ENCODE results near the gene PSMB2.

PSMB2 gene

GRCh38 chr1:35622510-35623178 lies 18.7 kb downstream of the PSMB2 start:
- H3K4me1 ChIP-seq (ENCODE audit: insufficient read depth, low read length), result no peaks in the 10 kb centered on the region
- H3K4me3 ChIP-seq (ENCODE audit: low read depth in 1 of 2, low read length in 2 of 2), result no peak overlapping the region
- no peak overlapping the region for H3K4me2 ChIP-seq (ENCODE audit: insufficient read depth, low read length)
- no peak overlapping the region for H3K9ac ChIP-seq (ENCODE audit: low read depth, low read length)
- no peaks in the 10 kb centered on the region for H3K27me3 ChIP-seq (ENCODE audit: insufficient read depth, low read length, poor library complexity)
- H3K79me2 ChIP-seq (ENCODE audit: insufficient read depth, low read length), result peaks cover 98% of the 10 kb centered on the region
- no peak overlapping the region for H2AFZ ChIP-seq (ENCODE audit: low read depth, low read length)
- peaks cover 66% of the 10 kb centered on the region; the same call in 1 of the 2 replicates for H4K20me1 ChIP-seq (ENCODE audit: insufficient read depth, low read length)
- no peak for ATAC-seq (ENCODE audit: insufficient read depth, low read depth)
- H3K36me3 ChIP-seq (ENCODE audit: insufficient read depth, low read length), result peaks cover 88% of the 10 kb centered on the region
- no peak overlapping the region for H3K27ac ChIP-seq (ENCODE audit: low read length)
- no peak for TF ChIP-seq CTCF (IDR thresholded peaks at IDR 0.05; ENCODE audit: borderline replicate concordance, extremely low read depth, low read length, poor library complexity, severe bottlenecking)
- no peak for TF ChIP-seq EZH2 (IDR thresholded peaks at IDR 0.05; ENCODE audit: borderline replicate concordance, low read depth, low read length, severe bottlenecking)
- H3K9me3 ChIP-seq (ENCODE audit: insufficient read depth, low read length, severe bottlenecking), result no peaks in the 10 kb centered on the region
- no peak for DNase-seq

GRCh38 chr1:35619237-35620121 lies 21.8 kb downstream of the PSMB2 start:
- H4K20me1 ChIP-seq (ENCODE audit: insufficient read depth, low read length), result peaks cover 73% of the 10 kb centered on the region; the same call in 1 of the 2 replicates

GRCh38 chr1:35615440-35615839 lies 25.9 kb downstream of the PSMB2 start:
- H2AFZ ChIP-seq (ENCODE audit: low read depth, low read length), result no peak overlapping the region
- no peaks in the 10 kb centered on the region for H3K9me3 ChIP-seq (ENCODE audit: insufficient read depth, low read length, severe bottlenecking)
- H3K4me2 ChIP-seq (ENCODE audit: insufficient read depth, low read length), result no peak overlapping the region
- no peak overlapping the region for H3K27ac ChIP-seq (ENCODE audit: low read length)
- ATAC-seq (ENCODE audit: insufficient read depth, low read depth) (no peak), DNase-seq (no peak)
- TF ChIP-seq EZH2 (IDR thresholded peaks at IDR 0.05; ENCODE audit: borderline replicate concordance, low read depth, low read length, severe bottlenecking), result no peak
- no peak for TF ChIP-seq CTCF (IDR thresholded peaks at IDR 0.05; ENCODE audit: borderline replicate concordance, extremely low read depth, low read length, poor library complexity, severe bottlenecking)
- H3K36me3 ChIP-seq (ENCODE audit: insufficient read depth, low read length), result peaks cover 93% of the 10 kb centered on the region
- no peak overlapping the region for H3K9ac ChIP-seq (ENCODE audit: low read depth, low read length)
- H3K27me3 ChIP-seq (ENCODE audit: insufficient read depth, low read length, poor library complexity), result no peaks in the 10 kb centered on the region
- H3K4me3 ChIP-seq (ENCODE audit: low read depth in 1 of 2, low read length in 2 of 2), result no peak overlapping the region
- H4K20me1 ChIP-seq (ENCODE audit: insufficient read depth, low read length), result peaks cover 78% of the 10 kb centered on the region
- peaks cover 99% of the 10 kb centered on the region for H3K79me2 ChIP-seq (ENCODE audit: insufficient read depth, low read length)
- no peaks in the 10 kb centered on the region for H3K4me1 ChIP-seq (ENCODE audit: insufficient read depth, low read length)

More at GRCh38 chr1:35619237-35620121, 21.8 kb downstream of the PSMB2 start:
- H3K4me1 ChIP-seq (ENCODE audit: insufficient read depth, low read length), result no peaks in the 10 kb centered on the region
- no peaks in the 10 kb centered on the region for H3K27me3 ChIP-seq (ENCODE audit: insufficient read depth, low read length, poor library complexity)
- TF ChIP-seq EZH2 (IDR thresholded peaks at IDR 0.05; ENCODE audit: borderline replicate concordance, low read depth, low read length, severe bottlenecking) (no peak), CTCF (IDR thresholded peaks at IDR 0.05; ENCODE audit: borderline replicate concordance, extremely low read depth, low read length, poor library complexity, severe bottlenecking) (no peak)
- H3K36me3 ChIP-seq (ENCODE audit: insufficient read depth, low read length), result peaks cover 89% of the 10 kb centered on the region
- no peaks in the 10 kb centered on the region for H3K9me3 ChIP-seq (ENCODE audit: insufficient read depth, low read length, severe bottlenecking)
- no peak overlapping the region for H3K9ac ChIP-seq (ENCODE audit: low read depth, low read length)
- H3K4me3 ChIP-seq (ENCODE audit: low read depth in 1 of 2, low read length in 2 of 2), result no peak overlapping the region
- DNase-seq, result no peak
- H3K4me2 ChIP-seq (ENCODE audit: insufficient read depth, low read length), result no peak overlapping the region
- no peak for ATAC-seq (ENCODE audit: insufficient read depth, low read depth)
- no peak overlapping the region for H3K27ac ChIP-seq (ENCODE audit: low read length)
- peaks cover 99% of the 10 kb centered on the region for H3K79me2 ChIP-seq (ENCODE audit: insufficient read depth, low read length)
- no peak overlapping the region for H2AFZ ChIP-seq (ENCODE audit: low read depth, low read length)
